Measurements from ENCODE around the gene ZNF322. TPM values are rescaled to one million over a fixed set of nuclear protein-coding genes. Genes with fewer than 3 reads are reported as not detected.

ZNF322 gene
- total RNA-seq, 1 donor from 2014 or later, result 7.1 TPM

GRCh38 chr6:26624557-26624956 is 35.0 kb downstream of the ZNF322 start:
- no peak for TF ChIP-seq CTCF (conservative IDR thresholded peaks at IDR 0.05; ENCODE audit: low read depth, low read length)
- no peak overlapping the region for H3K4me3 ChIP-seq (ENCODE audit: low read depth, low read length)
- DNase-seq (ENCODE audit: low read depth), result no peak

DNA sequence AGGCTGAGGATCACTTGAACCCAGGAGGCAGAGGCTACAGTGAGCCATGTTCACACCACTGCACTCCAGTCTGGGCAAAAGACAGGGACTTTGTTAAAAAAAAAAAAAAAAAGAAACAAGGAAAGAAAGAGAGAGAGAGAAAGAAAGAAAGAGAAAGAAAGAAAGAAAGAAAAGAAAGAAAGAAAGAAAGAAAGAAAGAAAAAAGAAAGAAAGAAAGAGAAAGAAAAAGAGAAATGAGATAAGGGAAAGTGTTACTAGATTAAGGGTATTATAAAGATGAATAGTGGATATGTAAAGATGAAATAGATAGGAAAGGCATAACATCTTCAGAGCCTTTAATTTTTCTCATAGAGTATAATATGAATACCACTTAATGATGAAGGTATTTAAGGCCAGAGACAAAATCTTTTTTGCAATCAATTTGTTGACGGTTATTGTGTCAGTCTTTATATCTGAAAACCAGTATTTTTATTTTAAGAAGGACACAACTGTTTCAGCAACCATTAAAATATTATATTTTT is 36.1 kb downstream of the ZNF322 start:
- H3K4me3 ChIP-seq (ENCODE audit: low read depth, low read length), result no peak overlapping the region
- DNase-seq (ENCODE audit: low read depth), result no peak
- no peak for TF ChIP-seq CTCF (conservative IDR thresholded peaks at IDR 0.05; ENCODE audit: low read depth, low read length)

- peak overlapping the region; percentile 41 for H3K4me3 ChIP-seq (ENCODE audit: low read depth, low read length)
- no peak for TF ChIP-seq CTCF (conservative IDR thresholded peaks at IDR 0.05; ENCODE audit: low read depth, low read length)
- no peak for DNase-seq (ENCODE audit: low read depth)
Measured at GRCh38 chr6:26613689-26614683, 45.6 kb downstream of the ZNF322 start.

GRCh38 chr6:26613201-26613600 is 46.3 kb downstream of the ZNF322 start:
- H3K4me3 ChIP-seq (ENCODE audit: low read depth, low read length), result no peak overlapping the region
- TF ChIP-seq CTCF (conservative IDR thresholded peaks at IDR 0.05; ENCODE audit: low read depth, low read length), result no peak
- no peak for DNase-seq (ENCODE audit: low read depth)

- DNase-seq (ENCODE audit: low read depth), result no peak
- H3K4me3 ChIP-seq (ENCODE audit: low read depth, low read length), result no peak overlapping the region
- no peak for TF ChIP-seq CTCF (conservative IDR thresholded peaks at IDR 0.05; ENCODE audit: low read depth, low read length)
Measured at GRCh38 chr6:26611599-26611998, 47.9 kb downstream of the ZNF322 start.

DNA sequence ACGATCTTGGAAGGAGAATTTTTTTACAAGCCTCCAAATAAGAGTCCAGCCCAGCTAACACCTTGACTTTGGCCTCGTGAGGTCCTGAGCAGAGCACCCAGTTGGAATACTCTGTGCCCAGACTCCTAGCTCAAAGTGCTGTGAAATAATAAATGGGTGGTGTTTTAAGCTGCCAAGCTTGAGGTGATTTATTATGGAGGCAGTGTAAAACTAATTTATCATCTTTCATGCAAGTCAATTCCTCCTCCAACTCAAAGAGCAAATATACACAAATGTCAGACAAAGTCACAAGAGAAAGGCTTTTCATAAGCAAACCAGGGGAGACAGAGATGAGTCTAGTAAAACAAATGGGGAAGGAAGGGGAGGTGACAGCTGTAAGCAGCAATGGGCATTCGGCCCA is 50.1 kb downstream of the ZNF322 start:
- no peak for TF ChIP-seq CTCF (conservative IDR thresholded peaks at IDR 0.05; ENCODE audit: low read depth, low read length)
- DNase-seq (ENCODE audit: low read depth), result no peak
- H3K4me3 ChIP-seq (ENCODE audit: low read depth, low read length), result no peak overlapping the region
